GM12878 (cell line): Measurements from ENCODE around the gene ADAP1. TPM values are rescaled to one million over a fixed set of nuclear protein-coding genes. Genes with fewer than 3 reads are reported as not detected.
A peak's percentile ranks its signal among the peaks of the same experiment; 100 is the strongest.

Experiments
- ATAC-seq: fragments of 200-7000 bp; cut with Tn5 transposase; 3 replicates; pipeline ENCODE4 v1.9.1; 2020; ENCODE audit warnings: mild to moderate bottlenecking, moderate library complexity
- BruUV-seq: library from RNA; stranded (reverse); fragments of 400-500 nt; replicated peaks from 2 replicates; lab custom pipeline; 2021; lab: Mats Ljungman, UMichigan
- CTCF ChIA-PET: fragments of 300-600 bp; sonication (Branson Sonifier 250); formaldehyde crosslinking; extraction: SDS; loops from one replicate; lab custom pipeline; 2021; ENCODE audit warnings: inconsistent platforms; lab: Yijun Ruan, JAX
- POLR2A ChIA-PET: fragments of 350-600 bp; formaldehyde crosslinking; extraction: SDS; loops from one replicate; lab custom pipeline; 2021; ENCODE audit warnings: inconsistent platforms; lab: Charles Lee
- RAD21 ChIA-PET: fragments of 300-600 bp; sonication (Branson Sonifier 250); formaldehyde crosslinking; loops from one replicate; lab custom pipeline; 2023; ENCODE audit warnings: antibody characterized with exemption; ENCODE audit not compliant: unreplicated experiment; lab: Charles Lee
- SMC1A ChIA-PET: fragments of 300-600 bp; sonication (Branson Sonifier 250); formaldehyde crosslinking; loops from one replicate; lab custom pipeline; 2023; ENCODE audit not compliant: unreplicated experiment, uncharacterized antibody; lab: Charles Lee
- DNase-seq: peaks from one replicate; pipeline ENCODE4 v3.0.0-alpha.2; 2011; ENCODE audit warnings: low read depth, low spot score
- FAIRE-seq: peaks from 3 replicates; lab custom pipeline; 2011; peaks lifted over from hg19 to GRCh38; lab: Jason Lieb, UNC
- H2AFZ ChIP-seq: 2 replicates; pipeline ENCODE4 v1.6.0; 2011; ENCODE audit warnings: low read depth, low read length, control low read depth; ENCODE audit not compliant: control insufficient read depth
- H3K27ac ChIP-seq: 2 replicates; pipeline ENCODE4 v1.5.1; 2011; ENCODE audit warnings: control low read depth; ENCODE audit not compliant: control insufficient read depth, insufficient read depth
- H3K27me3 ChIP-seq, 2 experiments: replicated peaks in 1 of 2; 2 replicates each; pipeline versions ENCODE4 v1.6.0 to v1.6.1; 2011; ENCODE audit warnings: low read length in 1 of 2; ENCODE audit not compliant: control insufficient read depth in 2 of 2, insufficient read depth in 2 of 2
- H3K36me3 ChIP-seq, 2 experiments: 2 replicates each; pipeline ENCODE4 v1.5.1; 2011; ENCODE audit warnings: low read length in 1 of 2; ENCODE audit not compliant: control insufficient read depth in 2 of 2, insufficient read depth in 2 of 2
- H3K4me1 ChIP-seq: 2 replicates; pipeline ENCODE4 v1.6.1; 2011; ENCODE audit warnings: mild to moderate bottlenecking, low read length, moderate library complexity, mixed read lengths; ENCODE audit not compliant: control insufficient read depth, insufficient read depth
- H3K4me2 ChIP-seq: 2 replicates; pipeline ENCODE4 v1.6.0; 2011; ENCODE audit warnings: control low read depth; ENCODE audit not compliant: control insufficient read depth, insufficient read depth
- H3K4me3 ChIP-seq: fragments of 200-600 bp; sonication (generic); 2 replicates; pipeline ENCODE4 v1.5.1; 2016
- H3K79me2 ChIP-seq: 2 replicates; pipeline ENCODE4 v1.6.0; 2011; ENCODE audit warnings: low read length; ENCODE audit not compliant: control insufficient read depth, insufficient read depth
- H3K9ac ChIP-seq: 2 replicates; pipeline ENCODE4 v1.8.0; 2011; ENCODE audit warnings: low read length, control low read depth, mixed read lengths; ENCODE audit not compliant: control insufficient read depth, insufficient read depth
- H3K9me3 ChIP-seq: replicated peaks from 3 replicates; pipeline ENCODE4 v1.5.1; 2011; ENCODE audit warnings: mild to moderate bottlenecking, low read length; ENCODE audit not compliant: control insufficient read depth, insufficient read depth
- H4K20me1 ChIP-seq: 2 replicates; pipeline ENCODE4 v1.6.0; 2011; ENCODE audit not compliant: control insufficient read depth, insufficient read depth
- DPF2 ChIP-seq: fragments of 450-650 bp; IDR thresholded peaks from 2 replicates; pipeline ENCODE4 v1.6.1; 2017; ENCODE audit warnings: mild to moderate bottlenecking
- EP300 ChIP-seq, 2 experiments: fragments of 150-350 bp in 1 of 2; IDR thresholded peaks; 2 replicates each; pipeline ENCODE4 v1.6.1; 2011 to 2012; ENCODE audit warnings: low read depth in 2 of 2, low read length in 2 of 2, borderline replicate concordance in 1 of 2, improper control_type of control experiment in 1 of 2, inconsistent platforms in 1 of 2; ENCODE audit not compliant: control insufficient read depth in 1 of 2
- LARP7 ChIP-seq: fragments of 450-650 bp; IDR thresholded peaks from 2 replicates; pipeline ENCODE4 v1.6.1; 2017; ENCODE audit warnings: mild to moderate bottlenecking
- WGBS: methylation state at CpG from one replicate; pipeline ENCODE4 v1.1.6; 2016; ENCODE audit warnings: low lambda C conversion rate; ENCODE audit not compliant: insufficient replicate concordance, insufficient coverage; ENCODE audit errors: missing lambda C conversion rate; 5-methylcytosine and 5-hydroxymethylcytosine counted together
- in situ Hi-C: fragments of 300-500 bp; cut with MboI; formaldehyde crosslinking; loops from 9 replicates; pipeline ENCODE4 v1.14.3; 2018; ENCODE audit warnings: mixed read lengths
- intact Hi-C: fragments of 100-400 bp; cut with micrococcal nuclease; formaldehyde crosslinking; loops from one replicate; pipeline ENCODE4 v1.14.2; 2022; ENCODE audit not compliant: unreplicated experiment
- polyA plus RNA-seq, 11 experiments: library from polyadenylated mRNA; depleted of rRNA in 4 of 11; unstranded in 6 of 11; stranded (reverse) in 5 of 11; fragments of >200 nt; fragmentation: Nextera tagmentation in 4 of 11; fragmentation: Illumina TruSeq in 1 of 11; extraction: Ambion mirVana in 4 of 11; extraction: Trizol in 1 of 11; gene quantifications; 1 replicate in 1 of 11; 2 replicates in 10 of 11; pipeline versions ENCODE4 v1.2.1 to v1.2.3, GENCODE V29; 2011 to 2016; ENCODE audit warnings: inconsistent platforms in 2 of 11, missing spikeins in 2 of 11, low read depth in 1 of 11
- total RNA-seq, 4 experiments: library from RNA; depleted of rRNA in 3 of 4; stranded (reverse); fragments of >200 nt in 3 of 4; fragmentation: Illumina TruSeq in 1 of 4; extraction: Trizol in 1 of 4; gene quantifications; 2 replicates each; pipeline versions ENCODE4 v1.2.1 to v1.2.3, GENCODE V29; 2013 to 2021
- TF ChIP-seq, protein P1 (sequence below): fragments of 450-650 bp; IDR thresholded peaks from 2 replicates; pipeline ENCODE4 v1.6.1; 2017; ENCODE audit warnings: mild to moderate bottlenecking, moderate library complexity

The ADAP1 gene
- total and polyA plus RNA-seq, 10 of the 15 experiments (the other 5 are each of a cell fraction or from before 2014, with no cell fraction given), result 0.22 to 44.2 (median 22.0) TPM; not detected in 1

- TF ChIP-seq, protein P1, sequence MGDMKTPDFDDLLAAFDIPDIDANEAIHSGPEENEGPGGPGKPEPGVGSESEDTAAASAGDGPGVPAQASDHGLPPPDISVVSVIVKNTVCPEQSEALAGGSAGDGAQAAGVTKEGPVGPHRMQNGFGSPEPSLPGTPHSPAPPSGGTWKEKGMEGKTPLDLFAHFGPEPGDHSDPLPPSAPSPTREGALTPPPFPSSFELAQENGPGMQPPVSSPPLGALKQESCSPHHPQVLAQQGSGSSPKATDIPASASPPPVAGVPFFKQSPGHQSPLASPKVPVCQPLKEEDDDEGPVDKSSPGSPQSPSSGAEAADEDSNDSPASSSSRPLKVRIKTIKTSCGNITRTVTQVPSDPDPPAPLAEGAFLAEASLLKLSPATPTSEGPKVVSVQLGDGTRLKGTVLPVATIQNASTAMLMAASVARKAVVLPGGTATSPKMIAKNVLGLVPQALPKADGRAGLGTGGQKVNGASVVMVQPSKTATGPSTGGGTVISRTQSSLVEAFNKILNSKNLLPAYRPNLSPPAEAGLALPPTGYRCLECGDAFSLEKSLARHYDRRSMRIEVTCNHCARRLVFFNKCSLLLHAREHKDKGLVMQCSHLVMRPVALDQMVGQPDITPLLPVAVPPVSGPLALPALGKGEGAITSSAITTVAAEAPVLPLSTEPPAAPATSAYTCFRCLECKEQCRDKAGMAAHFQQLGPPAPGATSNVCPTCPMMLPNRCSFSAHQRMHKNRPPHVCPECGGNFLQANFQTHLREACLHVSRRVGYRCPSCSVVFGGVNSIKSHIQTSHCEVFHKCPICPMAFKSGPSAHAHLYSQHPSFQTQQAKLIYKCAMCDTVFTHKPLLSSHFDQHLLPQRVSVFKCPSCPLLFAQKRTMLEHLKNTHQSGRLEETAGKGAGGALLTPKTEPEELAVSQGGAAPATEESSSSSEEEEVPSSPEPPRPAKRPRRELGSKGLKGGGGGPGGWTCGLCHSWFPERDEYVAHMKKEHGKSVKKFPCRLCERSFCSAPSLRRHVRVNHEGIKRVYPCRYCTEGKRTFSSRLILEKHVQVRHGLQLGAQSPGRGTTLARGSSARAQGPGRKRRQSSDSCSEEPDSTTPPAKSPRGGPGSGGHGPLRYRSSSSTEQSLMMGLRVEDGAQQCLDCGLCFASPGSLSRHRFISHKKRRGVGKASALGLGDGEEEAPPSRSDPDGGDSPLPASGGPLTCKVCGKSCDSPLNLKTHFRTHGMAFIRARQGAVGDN, result no peak
- TF ChIP-seq LARP7, result no peak
Measured at GRCh38 chr7:981793-982510, 27.5 kb upstream of the ADAP1 start (continued).

DNA sequence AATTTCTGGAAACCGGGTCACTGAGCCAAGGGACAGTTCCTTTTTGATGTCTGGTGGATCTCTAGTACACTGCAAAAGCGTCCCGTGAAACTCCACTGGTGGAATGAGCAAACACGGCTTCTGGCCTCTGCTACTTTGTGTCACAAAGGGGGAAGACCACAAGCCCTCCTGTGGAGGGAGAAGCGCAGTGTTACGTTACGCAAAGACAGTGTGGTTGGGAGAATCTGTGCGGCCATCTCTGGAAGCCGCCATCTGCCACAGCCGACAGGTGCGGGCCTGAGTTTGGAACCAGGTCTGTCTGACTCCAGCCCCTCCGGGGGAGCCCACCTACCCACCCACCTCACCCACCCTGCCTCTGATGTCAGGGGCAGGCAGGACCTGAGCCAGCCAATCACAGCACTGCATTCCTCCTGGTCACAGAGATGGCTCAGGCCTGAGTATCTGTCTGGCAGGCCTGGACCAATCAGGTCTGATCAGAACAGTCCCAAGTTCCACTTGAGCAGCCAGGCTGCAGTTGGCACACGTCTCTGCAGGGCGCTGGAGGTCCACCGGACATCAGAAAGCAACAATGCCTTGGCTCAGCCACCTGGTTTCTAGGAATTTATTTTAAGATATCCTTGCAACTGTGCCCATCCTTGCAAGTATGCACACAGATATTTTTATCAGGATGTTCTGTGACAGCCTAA is 25.5 kb upstream of the ADAP1 start:
- RAD21 ChIA-PET, result no interaction called here
- intact Hi-C loops, result no loop called here
- Histone ChIP-seq H4K20me1 (no peaks in the 10 kb centered on the region), H3K27ac (no peak overlapping the region), H3K9ac (no peak overlapping the region), H3K79me2 (peaks cover 3% of the 10 kb centered on the region), H3K4me2 (no peak overlapping the region), H3K4me3 (no peak overlapping the region), H3K9me3 (no peaks in the 10 kb centered on the region; the same call in 2 of the 3 replicates), H3K36me3 (no peaks in the 10 kb centered on the region)
- BruUV-seq, result no TSS peak
- SMC1A ChIA-PET, result no interaction called here
- ATAC-seq, result peak; percentile 29
- CTCF ChIA-PET, result interaction anchor here (2.7 kb wide), 1 partner anchor 85 kb away, joined by 21 read pairs; no protein-coding TSS in a partner anchor
- 61% methylated on average over 15 of the region's 15 CpGs for WGBS
- FAIRE-seq, result no peak
- DNase-seq, result no peak
- in situ Hi-C loops, result no loop called here
- POLR2A ChIA-PET, result interaction anchor here (0.6 kb wide), 1 partner anchor 13 kb away, joined by 3 read pairs; no protein-coding TSS in a partner anchor
- TF ChIP-seq EP300 (IDR thresholded peaks at IDR 0.05; ENCODE audit: borderline replicate concordance in 1 of 2, control insufficient read depth in 1 of 2, low read depth in 2 of 2, low read length in 2 of 2) (no peak), DPF2 (0 out of 2 replicates have a peak, but pooled peaks have one; percentile 15)
- TF ChIP-seq, all 136 proteins: peak for 1
- H3K27me3 ChIP-seq, result no peaks in the 10 kb centered on the region; a peak in 1 of 4 replicates
- H3K4me1 ChIP-seq, result no peaks in the 10 kb centered on the region
- no peak overlapping the region for H2AFZ ChIP-seq
